Right ventricle myocardium inferior (tissue), 1 donor: Measurements from ENCODE around the gene MGAT5. TPM values are rescaled to one million over a fixed set of nuclear protein-coding genes. Genes with fewer than 3 reads are reported as not detected.
A peak's percentile ranks its signal among the peaks of the same experiment; 100 is the strongest.

Source experiments
- ATAC-seq: fragments of 200-7000 bp; cut with Tn5 transposase; one replicate; pipeline ENCODE4 v1.9.1; 2020; ENCODE audit warnings: mild to moderate bottlenecking, moderate library complexity
- DNase-seq: peaks from one replicate; pipeline ENCODE4 v3.0.0; 2021; ENCODE audit errors: missing footprints
- intact Hi-C: fragments of 100-400 bp; cut with DNase I; formaldehyde crosslinking; loops from one replicate; pipeline ENCODE4 v1.11.0; 2022
- total RNA-seq: library from RNA; stranded (reverse); fragmentation: NEBNext Ultra II Directional; extraction: Animal tissue kit (Norgen Biotek cat#: 25700); gene quantifications from one replicate; pipeline ENCODE4 v1.2.1, GENCODE V29; 2021
- donor health status: DM: no; HTN: yes; CAD: no; lungs with severe emphysema.

Gene MGAT5
- total RNA-seq, 1 donor from 2014 or later = 92.3 TPM

GRCh38 chr2:134271758-134272157, 17.9 kb downstream of the MGAT5 start:
- intact Hi-C loops = no loop called here
- ATAC-seq (no peak), DNase-seq (no peak)

DNA sequence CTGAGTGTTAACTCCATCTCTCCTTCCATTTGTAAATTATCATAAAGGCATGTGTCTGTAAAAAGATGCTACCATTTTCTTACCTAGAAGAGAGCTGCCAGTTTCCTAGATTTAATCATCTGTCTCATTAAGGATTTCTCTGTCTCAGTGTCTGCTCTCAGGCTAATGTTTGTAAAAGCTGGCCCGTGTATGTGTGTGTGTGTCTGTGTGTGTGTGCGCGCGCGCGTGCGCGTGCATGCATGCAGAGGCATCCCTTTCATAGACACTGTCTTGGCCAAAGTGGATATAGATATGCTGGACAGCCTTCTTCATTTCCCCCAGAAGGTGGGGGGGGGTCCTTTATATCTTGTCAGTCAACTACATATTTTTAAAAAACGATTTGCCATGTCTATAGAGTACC, 18.9 kb downstream of the MGAT5 start:
- DNase-seq (no peak), ATAC-seq (no peak)
- intact Hi-C loops = no loop called here

GRCh38 chr2:134273256-134273983, 19.5 kb downstream of the MGAT5 start:
- ATAC-seq (no peak), DNase-seq (no peak)
- intact Hi-C loops = no loop called here

DNA sequence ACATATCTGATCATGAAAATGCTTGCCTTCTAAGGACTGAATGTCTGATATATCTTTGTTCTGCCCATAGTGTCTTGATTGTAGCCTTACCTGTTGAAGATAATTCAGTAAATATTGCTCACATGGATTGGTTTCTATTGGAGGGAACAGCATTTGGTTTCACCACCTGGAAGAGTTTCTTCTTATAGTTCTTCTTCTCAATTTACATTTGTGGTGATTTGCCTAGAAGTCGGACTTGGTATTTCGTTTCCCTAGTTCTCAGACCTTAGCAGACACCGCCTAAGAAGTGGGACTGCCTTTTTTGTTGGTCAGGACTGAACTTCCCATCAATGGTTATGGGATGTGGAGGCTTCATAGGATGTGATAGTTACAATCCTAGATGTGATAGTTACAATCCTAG, 20.2 kb downstream of the MGAT5 start:
- intact Hi-C loops = no loop called here
- ATAC-seq = no peak

DNA sequence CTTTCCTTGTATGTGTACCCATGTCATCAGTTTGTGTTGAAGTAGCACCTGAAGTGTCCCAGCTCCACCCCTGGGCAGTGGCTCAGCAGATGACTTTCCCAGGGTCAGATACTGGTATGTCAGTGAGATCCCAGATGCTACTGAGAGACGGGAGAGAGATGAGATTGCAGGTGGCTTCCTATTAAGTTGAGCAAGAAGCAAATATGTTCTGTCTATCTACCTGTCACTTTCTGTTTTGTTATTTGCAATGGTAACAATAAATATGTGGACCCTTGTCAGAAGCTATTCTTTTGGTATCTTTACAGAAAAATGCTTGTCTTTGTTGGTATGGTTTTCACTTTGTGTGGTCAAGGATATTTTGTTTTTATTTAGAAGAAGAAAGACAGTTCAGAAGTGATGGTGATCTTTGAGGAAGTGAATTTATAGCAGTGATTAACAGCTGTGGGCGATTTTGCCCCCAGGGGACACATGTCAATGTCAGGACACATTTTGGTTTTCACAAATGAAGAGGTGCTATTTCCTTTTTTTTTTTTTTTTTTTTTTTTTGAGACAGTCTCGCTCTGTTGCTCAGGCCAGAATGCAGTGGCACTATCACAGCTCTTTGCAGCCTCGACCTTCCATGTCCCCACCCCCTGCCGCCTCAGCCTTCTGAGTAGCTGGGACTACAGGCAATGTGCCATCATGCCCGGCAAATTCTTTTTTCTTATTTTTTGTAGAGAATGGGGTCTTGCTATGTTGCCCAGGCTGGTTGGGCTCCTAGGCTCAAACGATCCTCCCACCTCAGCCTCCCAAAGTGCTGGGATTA, 21.4 kb downstream of the MGAT5 start:
- intact Hi-C loops = loop anchor here (5.0 kb wide), 1 partner anchor 37 kb away; no protein-coding TSS in a partner anchor
- DNase-seq (no peak), ATAC-seq (no peak)

More for the DNA sequence above, 20.2 kb downstream of the MGAT5 start:
- no peak for DNase-seq

DNA sequence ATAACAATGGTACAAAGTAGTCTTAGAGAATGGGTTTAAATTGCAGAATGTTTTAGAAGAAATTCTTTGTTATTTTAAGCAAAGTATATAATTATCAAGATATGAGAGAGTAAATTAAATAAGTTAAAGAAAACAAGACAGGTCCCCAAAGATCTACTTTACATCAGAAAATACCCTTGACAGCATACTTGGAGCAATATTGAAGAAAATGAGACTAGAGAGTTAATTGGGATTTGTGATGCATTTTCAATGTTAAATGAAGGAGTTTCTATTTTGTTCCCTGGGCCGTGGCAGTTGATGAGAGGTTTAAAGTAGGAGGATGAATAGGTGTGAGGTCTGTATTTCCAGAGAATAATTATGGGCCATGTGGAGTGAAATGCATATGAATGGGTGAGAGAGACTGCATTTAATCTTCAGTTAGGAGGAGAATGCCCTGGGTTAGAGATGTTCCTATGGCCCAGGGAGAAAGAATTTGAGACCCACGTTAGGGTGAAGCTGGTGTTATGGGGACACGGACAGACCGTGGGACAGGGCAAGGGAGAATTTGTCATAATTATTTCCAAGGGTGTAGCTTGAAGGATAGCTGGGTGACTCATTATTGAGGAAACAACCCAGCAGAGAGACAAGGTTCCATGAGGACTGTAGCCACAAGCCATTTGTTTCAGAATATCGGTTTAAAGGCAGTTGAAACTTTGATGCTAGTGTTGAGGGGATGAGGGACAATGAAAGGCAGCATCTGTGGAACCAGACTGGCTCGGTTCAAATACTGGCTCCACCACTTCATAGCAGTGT, 22.7 kb downstream of the MGAT5 start:
- intact Hi-C loops = loop anchor here (5.0 kb wide), 1 partner anchor 36 kb away; no protein-coding TSS in a partner anchor
- no peak for DNase-seq
- ATAC-seq = no peak

- DNase-seq (no peak), ATAC-seq (no peak)
- intact Hi-C loops = loop anchor here (5.0 kb wide), 1 partner anchor 35 kb away; no protein-coding TSS in a partner anchor
These were observed 23.4 kb downstream of the MGAT5 start for GRCh38 chr2:134277223-134277622.

- no peak for DNase-seq
- no peak for ATAC-seq
- intact Hi-C loops = loop anchor here (5.0 kb wide), 1 partner anchor 34 kb away; no protein-coding TSS in a partner anchor
These were observed 24.7 kb downstream of the MGAT5 start for GRCh38 chr2:134278553-134278952.

GRCh38 chr2:134279417-134279816, 25.5 kb downstream of the MGAT5 start:
- ATAC-seq = peak; percentile 52
- intact Hi-C loops = loop anchor here (5.0 kb wide), 1 partner anchor 33 kb away; no protein-coding TSS in a partner anchor

DNA sequence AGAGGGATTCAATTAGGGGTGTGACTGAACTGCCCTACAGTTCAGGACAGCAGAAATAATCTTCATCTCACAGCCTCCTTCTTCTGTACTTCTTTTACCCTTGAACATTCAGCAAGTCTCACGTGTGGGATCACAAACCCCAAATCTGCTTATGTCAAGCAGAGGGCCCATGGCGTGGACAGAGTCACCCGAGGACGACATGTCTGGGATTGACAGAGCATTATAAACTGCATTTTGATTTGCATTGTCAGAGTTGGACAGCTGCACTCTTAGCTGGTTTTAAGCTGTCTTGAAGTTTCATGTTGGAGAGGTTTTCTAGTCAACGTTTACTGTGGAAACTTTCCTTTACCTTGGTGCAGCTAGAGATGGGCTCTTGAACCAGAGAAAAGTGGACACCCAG, 26.4 kb downstream of the MGAT5 start:
- DNase-seq (no peak), ATAC-seq (no peak)
- intact Hi-C loops = loop anchor here (5.0 kb wide), 1 partner anchor 127 kb away; no protein-coding TSS in a partner anchor

More at GRCh38 chr2:134279417-134279816, 25.5 kb downstream of the MGAT5 start:
- no peak for DNase-seq

- no peak for DNase-seq
- ATAC-seq = no peak
- intact Hi-C loops = loop anchor here (5.0 kb wide), 1 partner anchor 127 kb away; no protein-coding TSS in a partner anchor
These were observed 26.9 kb downstream of the MGAT5 start for GRCh38 chr2:134280726-134281125.

GRCh38 chr2:134281815-134282419, 28.0 kb downstream of the MGAT5 start:
- intact Hi-C loops = loop anchor here (5.0 kb wide), 1 partner anchor 125 kb away; no protein-coding TSS in a partner anchor
- DNase-seq (no peak), ATAC-seq (peak; percentile 58)

DNA sequence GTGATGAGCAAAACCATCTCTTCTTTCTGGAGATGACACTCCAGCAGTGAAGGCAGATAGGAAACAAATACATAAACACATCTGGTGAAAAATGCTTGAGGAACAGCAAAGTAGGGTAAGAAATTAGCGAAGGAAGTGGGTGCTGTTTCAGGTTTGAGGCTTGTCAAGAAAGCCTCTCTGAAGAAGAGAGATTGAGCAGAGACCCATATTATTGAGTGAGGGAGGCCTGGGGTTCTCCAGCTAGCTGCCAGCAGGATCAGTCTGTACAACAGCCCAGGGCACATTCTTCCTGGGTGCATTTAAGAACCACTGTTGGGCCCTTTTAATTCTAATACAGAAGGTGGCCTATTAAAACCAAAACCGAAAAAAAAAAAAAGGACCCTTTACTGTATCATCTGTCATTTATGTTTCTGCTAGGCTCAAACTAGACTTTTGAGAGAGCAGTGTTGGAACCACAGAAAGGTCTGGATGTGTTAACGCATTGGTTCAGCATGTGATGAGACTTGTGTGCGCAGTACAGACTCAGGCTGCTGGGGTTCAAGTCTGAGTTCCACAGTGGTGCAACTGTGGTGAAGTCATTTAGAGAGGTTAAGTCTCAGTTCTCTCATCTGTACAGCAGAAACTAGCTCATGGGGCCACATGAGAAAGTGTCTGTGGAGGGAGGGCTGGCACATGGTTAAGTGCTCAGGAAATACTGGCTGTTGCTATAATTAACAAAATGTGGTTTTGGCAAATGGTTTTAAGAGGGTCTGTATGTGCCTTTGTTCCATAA, 28.9 kb downstream of the MGAT5 start:
- DNase-seq (no peak), ATAC-seq (peak; percentile 33)
- intact Hi-C loops = loop anchor here (5.0 kb wide), 1 partner anchor 124 kb away; no protein-coding TSS in a partner anchor

GRCh38 chr2:134283661-134284060, 29.8 kb downstream of the MGAT5 start:
- DNase-seq (no peak), ATAC-seq (no peak)
- intact Hi-C loops = loop anchor here (5.0 kb wide), 1 partner anchor 124 kb away; no protein-coding TSS in a partner anchor

GRCh38 chr2:134284119-134284670, 30.3 kb downstream of the MGAT5 start:
- no peak for ATAC-seq
- intact Hi-C loops = loop anchor here (5.0 kb wide), 1 partner anchor 123 kb away; no protein-coding TSS in a partner anchor

DNA sequence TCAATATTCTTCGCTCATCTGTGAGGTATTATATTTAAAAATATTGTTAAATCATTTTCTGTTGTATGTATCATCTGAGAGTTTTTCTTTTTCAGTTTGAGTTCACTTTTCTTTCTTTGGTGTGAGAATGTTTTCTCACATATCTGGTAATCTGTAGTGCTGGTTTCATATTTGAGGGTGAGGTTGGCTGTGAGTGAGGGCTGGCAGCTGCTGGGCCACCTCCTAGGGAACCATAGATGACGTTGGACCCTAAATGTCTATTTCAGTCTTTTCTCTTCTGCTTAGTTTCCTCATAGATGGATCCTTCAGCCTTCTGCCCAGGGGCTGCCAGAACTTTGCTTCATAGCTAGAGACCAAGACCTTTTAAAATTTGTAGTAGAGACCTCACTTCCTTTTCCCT, 33.5 kb downstream of the MGAT5 start:
- intact Hi-C loops = no loop called here
- ATAC-seq = no peak

More at GRCh38 chr2:134284119-134284670, 30.3 kb downstream of the MGAT5 start:
- DNase-seq = no peak

DNA sequence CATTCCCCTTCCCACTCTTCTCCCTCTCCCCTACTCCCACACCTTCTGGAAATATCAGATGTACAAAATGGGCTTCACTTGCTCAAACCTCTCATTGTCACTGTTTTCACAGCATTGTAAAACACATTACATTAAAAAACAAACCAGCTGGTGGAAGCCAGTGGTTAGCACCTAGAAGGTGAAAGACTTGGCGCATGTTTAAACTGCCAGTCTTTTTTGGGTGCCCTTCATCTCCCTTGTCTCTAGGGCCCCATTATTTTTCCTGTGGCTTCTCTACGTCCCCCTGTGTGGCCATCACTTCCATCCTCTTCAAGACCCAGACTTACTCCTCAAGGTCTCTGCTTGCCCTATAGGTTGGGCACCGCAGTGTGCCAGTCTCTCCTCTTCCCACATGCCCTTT, 34.9 kb downstream of the MGAT5 start:
- intact Hi-C loops = no loop called here
- DNase-seq (no peak), ATAC-seq (no peak)

More for the DNA sequence above, 33.5 kb downstream of the MGAT5 start:
- DNase-seq = no peak
